GM11168 (cell line): ENCODE measurements around the gene ATP8B2.
"Not testable (repeated sequence)": the region's sequence is repeated elsewhere in the genome, so short reads cannot be mapped to it uniquely, and the experiment has no call there.

Experiments
- in situ Hi-C: fragments of 300-500 bp; cut with MboI; formaldehyde crosslinking; loops from one replicate; pipeline ENCODE4 v1.12.0; 2022; ENCODE audit warnings: low sequenced_read_pairs; ENCODE audit not compliant: unreplicated experiment

Gene ATP8B2, protein sequence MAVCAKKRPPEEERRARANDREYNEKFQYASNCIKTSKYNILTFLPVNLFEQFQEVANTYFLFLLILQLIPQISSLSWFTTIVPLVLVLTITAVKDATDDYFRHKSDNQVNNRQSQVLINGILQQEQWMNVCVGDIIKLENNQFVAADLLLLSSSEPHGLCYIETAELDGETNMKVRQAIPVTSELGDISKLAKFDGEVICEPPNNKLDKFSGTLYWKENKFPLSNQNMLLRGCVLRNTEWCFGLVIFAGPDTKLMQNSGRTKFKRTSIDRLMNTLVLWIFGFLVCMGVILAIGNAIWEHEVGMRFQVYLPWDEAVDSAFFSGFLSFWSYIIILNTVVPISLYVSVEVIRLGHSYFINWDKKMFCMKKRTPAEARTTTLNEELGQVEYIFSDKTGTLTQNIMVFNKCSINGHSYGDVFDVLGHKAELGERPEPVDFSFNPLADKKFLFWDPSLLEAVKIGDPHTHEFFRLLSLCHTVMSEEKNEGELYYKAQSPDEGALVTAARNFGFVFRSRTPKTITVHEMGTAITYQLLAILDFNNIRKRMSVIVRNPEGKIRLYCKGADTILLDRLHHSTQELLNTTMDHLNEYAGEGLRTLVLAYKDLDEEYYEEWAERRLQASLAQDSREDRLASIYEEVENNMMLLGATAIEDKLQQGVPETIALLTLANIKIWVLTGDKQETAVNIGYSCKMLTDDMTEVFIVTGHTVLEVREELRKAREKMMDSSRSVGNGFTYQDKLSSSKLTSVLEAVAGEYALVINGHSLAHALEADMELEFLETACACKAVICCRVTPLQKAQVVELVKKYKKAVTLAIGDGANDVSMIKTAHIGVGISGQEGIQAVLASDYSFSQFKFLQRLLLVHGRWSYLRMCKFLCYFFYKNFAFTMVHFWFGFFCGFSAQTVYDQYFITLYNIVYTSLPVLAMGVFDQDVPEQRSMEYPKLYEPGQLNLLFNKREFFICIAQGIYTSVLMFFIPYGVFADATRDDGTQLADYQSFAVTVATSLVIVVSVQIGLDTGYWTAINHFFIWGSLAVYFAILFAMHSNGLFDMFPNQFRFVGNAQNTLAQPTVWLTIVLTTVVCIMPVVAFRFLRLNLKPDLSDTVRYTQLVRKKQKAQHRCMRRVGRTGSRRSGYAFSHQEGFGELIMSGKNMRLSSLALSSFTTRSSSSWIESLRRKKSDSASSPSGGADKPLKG

DNA sequence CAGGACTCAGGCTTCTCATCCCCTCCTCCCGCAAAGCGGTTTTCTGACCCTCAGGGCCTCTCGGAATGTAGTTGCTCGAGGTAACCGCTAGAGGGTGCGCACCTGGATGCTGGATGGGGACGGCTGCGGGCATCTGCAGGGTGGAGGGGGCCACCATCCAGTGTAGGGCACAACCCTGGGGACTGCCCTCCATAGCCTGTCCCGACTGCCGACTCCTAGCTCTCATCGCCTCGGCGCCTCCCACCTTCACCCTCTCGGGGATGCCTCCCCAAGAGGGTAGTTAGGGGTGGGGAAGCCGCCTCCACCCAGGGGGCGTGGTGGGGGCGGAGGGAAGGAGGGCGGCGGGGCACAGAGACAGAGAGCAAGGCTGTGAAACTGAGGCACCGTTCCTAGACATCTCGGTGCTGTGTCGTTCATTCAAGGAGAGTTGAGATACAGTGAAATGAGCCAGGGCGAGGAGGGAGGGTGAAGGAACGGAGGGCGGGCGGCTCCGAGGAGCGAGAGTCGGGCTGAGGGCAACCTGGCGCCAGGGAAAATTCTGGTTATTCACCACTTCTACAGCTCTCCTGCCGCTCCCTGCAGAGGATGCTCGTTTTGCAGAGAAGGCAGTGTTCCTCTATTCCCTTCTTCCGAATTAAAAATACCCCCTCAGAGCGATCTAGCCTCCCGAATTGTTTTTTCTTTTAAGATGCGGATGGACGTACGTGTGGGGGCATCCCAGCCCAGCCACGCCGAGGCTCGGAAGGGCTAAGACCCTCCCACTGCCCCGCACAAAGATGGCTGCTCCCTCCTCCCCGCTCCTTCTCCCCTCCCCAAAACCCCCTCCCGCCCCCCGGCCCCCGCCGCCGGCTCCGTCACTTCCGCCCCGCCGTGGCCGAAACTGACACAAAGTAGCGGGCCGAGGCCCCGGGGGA is at the start of gene ATP8B2:
Gene ATP8B2 (plus strand): TSS at position 857 of the 914 bp plus-strand sequence. CDS start 2,617 bp downstream, outside the sequence.
- in situ Hi-C loops: no loop called here

DNA sequence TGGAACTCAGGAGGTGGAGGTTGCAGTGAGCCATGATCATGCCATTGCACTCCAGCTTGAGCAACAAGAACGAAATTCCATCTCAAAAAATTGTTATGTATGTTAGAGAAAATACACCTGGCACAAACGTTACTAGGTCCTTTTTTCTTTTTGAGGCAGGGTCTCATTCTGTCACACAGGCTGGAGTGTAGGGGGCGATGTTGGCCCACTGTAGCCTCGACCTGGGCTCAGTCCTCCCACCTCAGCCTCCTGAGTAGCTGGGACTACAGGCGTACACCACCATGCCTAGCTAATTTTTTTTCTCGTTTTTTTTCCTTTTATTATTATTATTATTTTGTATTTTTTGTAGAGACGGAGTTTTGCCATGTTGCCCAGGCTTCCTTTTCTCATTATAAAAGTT is 48.5 kb upstream of the ATP8B2 start:
- in situ Hi-C loops: no loop called here

DNA sequence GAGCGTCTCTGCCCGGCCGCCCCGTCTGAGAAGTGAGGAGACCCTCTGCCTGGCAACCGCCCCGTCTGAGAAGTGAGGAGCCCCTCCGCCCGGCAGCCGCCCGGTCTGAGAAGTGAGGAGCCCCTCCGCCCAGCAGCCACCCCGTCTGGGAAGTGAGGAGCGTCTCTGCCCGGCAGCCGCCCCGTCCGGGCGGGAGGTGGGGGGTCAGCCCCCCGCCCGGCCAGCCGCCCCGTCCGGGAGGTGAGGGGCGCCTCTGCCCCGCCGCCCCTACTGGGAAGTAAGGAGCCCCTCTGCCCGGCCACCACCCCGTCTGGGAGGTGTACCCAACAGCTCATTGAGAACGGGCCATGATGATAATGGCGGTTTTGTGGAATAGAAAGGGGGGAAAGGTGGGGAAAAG is 37.7 kb upstream of the ATP8B2 start:
- in situ Hi-C loops: not testable (repeated sequence)

DNA sequence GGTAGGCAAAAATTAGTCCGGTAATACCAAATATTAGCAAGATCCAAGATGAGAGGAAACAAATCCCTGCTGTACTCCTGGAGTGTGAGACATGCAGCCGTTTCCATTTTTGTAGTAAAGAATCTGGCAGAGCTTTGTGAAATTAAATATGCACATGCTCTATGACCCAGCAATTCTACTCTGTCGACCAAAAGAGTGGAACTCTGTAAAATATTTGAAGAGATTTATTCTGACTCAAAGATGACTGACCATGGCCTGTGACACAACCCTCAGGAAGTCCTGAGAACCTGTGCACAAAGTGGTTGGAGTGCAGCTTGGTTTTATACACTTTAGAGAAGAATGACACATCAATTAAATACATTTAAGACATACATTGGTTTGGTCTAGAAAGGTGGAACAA is 36.7 kb upstream of the ATP8B2 start:
- in situ Hi-C loops: no loop called here

DNA sequence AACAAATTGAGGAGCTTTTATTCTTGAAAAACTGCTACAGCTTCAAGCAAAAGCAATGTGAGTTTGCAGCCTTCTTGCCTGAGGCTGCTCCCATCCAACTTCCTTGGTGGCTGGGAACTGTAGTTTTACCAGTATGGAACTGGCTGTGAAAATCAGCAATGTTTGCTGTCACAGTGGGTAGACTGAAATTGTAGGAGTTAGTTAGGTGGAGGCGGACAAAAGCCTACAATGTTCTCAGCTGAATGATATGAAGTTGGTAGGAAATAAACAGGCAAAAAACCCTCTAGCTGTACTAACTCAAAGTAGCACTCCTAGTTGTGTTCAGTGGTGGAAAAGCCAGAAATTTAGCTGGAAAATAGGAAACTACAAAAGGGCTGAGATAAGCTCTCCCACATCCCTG is 34.4 kb upstream of the ATP8B2 start:
- in situ Hi-C loops: no loop called here

DNA sequence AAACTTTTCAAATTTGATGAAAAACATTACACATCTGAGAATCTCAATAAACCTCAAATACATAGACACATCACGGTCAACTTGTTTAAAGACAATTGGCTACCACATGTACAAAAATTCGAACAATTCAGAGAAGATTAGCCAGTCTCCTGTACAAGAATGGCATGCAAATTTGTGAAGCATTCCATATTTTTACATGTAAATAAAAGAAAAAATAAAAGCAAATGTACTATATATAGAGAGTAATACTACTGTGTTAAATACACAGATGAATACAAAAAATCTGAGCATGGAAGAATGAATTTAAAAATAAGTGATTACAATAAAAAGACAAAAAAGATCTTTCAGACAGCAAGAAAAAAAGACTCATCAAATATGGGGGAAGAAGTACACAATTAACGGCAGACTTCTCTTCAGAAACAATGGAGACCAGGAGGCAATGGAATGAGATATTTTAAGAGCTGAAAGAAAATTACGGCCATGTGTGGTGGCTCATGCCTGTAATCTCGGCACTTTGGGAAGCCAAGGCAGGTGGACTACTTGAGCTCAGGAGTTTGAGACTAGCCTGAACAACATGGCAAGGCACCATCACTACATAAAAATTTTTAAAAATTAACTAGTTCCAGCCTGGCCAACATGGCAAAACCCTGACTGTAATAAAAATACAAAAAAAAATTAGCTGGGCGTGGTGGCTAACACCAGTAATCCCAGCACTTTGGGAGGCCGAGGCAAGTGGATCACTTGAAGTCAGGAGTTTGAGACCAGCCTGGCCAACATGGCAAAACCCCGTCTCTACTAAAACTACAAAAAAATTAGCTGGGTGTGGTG is 29.7 kb upstream of the ATP8B2 start:
- in situ Hi-C loops: no loop called here

DNA sequence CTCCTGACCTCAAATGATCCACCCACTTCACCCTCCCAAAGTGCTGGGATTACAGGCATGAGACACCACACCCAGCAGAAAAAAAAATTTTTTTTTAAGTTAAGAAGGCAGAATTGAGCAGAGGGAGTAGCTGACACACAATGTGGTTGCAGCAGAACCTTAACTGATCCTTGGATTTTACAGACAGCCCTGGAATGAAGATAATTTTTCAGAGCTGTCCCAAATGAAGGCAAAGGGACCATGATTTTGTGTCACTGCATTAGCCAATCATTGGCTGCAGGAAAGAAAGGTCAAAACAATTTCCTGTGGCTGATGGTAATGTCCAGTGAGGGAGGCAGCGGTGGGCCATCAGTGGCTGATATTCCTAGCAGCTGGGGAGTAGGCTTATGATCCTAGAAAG is 23.7 kb upstream of the ATP8B2 start:
- in situ Hi-C loops: no loop called here

DNA sequence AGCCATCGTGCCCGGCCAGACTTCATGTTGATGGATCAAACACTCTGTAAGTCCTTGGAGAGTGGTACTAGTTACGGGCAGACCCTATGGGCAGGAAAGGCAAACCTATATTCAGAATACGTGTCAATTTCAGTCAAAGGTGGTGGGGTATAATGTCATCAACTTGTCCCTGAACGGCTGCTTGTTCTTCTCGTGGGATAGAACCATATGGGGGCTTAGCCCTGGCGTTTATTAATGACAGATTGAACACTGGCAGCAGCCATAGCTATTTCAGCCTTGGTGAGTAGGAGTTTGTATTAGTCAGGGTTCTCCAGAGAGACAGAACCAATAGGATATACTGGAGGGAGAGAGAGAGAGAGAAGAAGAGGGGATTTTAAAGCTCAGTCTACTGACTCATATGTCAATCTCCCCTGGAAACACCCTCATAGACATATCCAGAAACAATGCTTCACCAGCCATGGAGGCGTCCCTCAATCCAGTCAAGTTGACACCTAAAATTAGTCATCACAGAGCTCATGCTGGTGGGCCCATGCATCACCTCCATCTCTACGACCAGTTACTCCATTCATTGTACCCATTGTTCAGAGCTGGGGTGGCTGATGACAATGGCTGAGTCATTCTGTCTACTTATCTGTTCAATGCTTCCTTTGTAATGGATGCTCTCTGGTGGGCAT is 20.5 kb upstream of the ATP8B2 start:
- in situ Hi-C loops: no loop called here

DNA sequence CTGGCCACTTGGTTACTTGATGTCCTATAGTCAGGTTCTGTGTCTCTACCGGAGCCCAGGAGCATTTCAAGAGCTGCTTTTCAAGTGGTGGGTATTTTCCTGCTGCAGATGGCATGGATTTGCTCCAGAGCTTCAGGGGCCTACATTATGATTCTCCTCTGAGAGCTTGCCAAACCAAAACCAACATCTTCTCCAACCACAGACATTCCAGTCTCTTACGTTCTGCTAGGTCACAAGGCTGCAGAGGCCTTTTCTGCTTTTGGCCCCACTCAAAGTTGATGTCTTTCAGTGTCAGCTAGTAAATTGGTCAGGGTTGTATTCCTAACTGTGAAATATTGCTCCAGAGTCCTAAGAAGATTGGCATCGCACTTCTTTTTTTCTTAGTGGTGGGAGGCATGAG is 19.2 kb upstream of the ATP8B2 start:
- in situ Hi-C loops: no loop called here

DNA sequence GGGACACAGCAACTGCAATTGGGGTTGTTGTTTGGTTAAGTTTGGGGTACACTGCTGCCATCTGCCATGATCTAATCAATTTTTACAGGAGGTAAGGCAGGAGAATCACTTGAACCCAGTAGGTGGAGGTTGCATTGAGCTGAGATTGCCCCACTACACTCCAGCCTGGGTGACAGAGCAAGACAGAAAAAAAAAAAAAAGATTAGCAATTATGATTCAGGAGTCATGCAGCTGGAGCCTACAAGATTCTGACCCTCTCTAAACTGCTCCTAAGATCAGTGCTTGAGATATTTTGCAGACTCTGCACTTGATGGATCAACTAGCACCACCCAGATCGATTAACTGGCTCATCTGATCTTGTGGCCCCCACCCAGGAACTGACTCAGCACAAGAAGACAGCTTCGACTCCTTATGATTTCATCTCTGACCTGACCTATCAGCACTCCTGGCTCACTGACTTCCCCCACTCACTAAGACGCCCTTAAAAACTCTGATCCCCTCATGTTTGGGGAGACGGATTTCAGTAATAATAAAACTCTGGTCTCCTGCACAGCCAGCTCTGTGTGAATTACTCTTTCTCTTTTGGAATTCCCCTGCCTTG is 17.6 kb upstream of the ATP8B2 start:
- in situ Hi-C loops: not testable (repeated sequence)

DNA sequence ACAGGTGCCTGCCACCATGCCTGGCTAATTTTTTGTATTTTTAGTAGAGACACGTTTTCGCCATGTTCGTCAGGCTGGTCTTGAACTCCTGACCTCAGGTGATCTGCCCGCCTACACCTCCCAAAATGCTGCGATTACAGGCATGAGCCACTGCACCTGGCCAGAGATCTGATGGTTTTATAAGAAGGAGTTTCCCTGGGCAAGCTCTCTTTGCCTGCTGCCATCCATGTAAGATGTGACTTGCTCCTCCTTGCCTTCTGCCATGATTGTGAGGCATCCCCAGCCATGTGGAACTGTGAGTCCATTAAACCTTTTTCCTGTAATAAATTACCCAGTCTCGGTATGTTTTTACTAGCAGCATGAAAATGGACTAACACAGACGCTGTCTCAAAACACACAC is 16.2 kb upstream of the ATP8B2 start:
- in situ Hi-C loops: not testable (repeated sequence)

DNA sequence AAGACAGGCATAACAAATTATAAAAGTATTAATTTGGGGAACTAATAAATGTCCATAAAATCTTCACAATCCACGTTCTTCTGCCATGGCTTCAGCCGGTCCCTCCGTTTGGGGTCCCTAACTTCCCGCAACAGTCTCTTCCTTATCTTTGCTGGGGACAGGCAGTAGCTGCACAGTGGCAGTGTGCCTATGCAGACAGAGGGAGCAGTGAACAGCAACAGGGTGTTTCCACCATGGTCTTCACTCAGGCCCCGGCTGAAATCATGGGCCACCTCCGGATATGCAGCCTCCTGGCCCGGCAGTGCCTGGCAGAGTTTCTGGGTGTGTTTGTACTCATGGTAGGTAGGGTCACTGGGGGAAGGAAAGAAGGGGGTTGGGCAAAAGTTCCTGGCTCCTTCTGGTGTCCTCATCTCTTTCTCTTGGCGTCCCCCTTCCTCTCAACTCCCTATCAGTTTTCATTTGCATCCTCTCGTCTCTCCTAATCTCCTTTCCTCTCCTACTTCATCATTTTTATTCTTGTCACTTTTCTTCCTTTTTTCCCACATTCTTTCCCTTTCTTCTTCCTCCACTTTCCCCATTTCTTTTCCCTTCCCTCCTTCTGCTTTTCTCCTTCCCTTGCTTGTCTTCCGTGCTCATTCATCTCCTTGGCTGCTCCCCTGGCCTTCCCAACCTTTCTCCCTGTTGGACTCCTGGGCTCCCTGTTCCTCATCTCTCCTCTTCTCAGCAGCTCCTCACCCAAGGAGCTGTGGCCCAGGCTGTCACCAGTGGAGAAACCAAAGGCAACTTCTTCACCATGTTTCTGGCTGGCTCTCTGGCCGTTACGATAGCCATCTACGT is 12.9 kb upstream of the ATP8B2 start:
- in situ Hi-C loops: not testable (repeated sequence)

DNA sequence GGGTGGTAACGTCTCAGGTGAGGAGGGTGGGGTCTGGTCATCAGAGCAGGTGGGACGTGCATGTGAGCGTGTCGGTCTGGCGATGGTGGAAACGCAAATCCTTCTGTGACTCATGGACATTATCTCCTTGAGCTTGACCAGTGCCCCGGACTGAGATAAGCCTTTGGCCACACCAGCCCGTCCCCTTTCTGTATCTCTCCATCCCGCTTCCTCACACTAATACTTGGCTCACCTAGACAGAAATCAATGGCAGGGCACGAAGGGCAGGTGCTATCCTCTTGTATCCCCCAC is 12.3 kb upstream of the ATP8B2 start:
- in situ Hi-C loops: no loop called here

DNA sequence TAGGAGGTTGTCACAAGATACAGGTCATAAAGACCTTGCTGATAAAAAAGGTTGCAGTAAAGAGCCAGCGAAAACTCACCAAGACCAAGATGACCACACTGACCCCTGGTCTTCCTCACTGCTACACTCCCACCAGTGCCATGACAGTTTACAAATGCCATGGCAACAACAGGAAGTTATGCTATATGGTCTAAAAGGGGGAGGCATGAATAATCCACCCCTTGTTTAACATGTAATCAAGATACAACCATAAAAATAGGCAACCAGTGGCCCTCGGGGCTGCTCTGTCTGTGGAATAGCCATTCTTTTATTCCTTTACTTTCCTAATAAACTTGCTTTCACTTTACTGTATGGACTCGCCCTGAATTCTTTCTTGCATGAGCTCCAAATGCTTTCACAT is 11.1 kb upstream of the ATP8B2 start:
- in situ Hi-C loops: not testable (repeated sequence)

DNA sequence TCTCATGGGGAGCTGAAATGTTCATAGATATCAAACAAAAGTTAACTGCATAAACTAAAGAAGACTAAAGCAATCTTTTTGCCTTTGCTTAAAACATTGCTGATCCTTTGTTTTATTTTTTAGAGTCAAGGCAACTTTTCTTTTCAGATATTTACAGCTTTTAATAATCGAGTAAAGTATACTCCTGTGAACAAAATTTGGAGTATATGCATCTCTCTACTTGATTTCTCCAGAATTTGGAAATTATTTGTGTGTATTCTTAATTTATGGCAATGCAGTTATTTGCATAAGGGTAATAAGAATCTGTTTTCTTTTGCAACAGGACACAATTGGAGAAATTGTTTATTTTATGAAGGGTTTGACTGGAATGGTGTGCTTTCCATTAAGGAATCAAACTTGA is 8.6 kb upstream of the ATP8B2 start:
- in situ Hi-C loops: no loop called here

DNA sequence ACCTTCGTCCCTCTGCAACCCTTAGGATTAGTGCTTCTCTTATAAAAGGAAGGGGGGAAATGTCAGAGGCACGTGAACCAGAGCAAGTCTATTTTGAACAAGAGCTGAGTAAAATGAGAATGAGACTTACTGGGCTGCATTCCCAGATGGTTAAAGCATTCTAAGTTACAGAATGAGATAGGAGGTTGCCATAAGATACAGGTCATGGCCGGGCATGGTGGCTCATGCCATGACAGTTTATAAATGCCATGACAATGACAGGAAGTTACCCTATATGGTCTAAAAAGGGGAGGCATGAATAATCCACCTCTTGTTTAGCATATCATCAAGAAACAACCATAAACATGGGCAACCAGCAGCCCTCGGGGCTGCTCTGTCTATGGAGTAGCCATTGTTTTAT is 6.9 kb upstream of the ATP8B2 start:
- in situ Hi-C loops: no loop called here

DNA sequence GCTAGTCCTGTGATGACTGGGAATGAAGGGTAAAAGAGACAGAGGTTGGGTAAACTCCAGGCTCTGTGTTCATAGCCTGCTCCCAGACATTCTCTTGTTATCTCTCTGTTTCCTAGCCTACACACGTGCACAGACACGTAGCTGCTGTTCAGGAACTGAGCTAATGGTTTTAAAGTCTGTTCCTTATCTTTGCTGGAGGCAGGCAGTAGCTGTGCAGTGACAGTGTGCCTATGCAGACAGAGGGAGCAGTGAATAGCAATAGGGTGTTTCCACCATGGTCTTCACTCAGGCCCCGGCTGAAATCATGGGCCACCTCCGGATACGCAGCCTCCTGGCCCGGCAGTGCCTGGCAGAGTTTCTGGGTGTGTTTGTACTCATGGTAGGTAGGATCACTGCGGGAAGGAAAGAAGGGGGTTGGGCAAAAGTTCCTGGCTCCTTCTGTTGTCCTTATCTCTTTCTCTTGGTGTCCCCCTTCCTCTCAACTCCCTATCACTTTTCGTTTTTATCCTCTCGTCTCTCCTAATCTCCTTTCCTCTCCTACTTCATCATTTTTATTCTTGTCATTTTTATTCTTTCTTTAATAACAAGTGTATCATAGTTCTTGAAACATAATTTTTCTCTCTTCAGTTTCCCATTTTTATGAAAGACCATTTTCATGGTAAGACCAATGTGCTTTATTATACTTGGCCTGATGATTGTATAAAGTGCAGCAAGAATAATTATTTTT is 4.3 kb upstream of the ATP8B2 start, which contains the start of gene AQP10:
Gene AQP10 (plus strand): TSS at position 212 of the 727 bp plus-strand sequence. CDS start 63 bp downstream, at position 275.
- in situ Hi-C loops: no loop called here
